HG03457 (cell line): ENCODE data around the gene MYOD1.

ENCODE experiments used
- ATAC-seq: cut with Tn5 transposase; IDR thresholded peaks from one replicate; pipeline ENCODE4 v1.9.1; 2021; ENCODE audit warnings: moderate number of reproducible peaks; ENCODE audit not compliant: unreplicated experiment

The MYOD1 gene

DNA sequence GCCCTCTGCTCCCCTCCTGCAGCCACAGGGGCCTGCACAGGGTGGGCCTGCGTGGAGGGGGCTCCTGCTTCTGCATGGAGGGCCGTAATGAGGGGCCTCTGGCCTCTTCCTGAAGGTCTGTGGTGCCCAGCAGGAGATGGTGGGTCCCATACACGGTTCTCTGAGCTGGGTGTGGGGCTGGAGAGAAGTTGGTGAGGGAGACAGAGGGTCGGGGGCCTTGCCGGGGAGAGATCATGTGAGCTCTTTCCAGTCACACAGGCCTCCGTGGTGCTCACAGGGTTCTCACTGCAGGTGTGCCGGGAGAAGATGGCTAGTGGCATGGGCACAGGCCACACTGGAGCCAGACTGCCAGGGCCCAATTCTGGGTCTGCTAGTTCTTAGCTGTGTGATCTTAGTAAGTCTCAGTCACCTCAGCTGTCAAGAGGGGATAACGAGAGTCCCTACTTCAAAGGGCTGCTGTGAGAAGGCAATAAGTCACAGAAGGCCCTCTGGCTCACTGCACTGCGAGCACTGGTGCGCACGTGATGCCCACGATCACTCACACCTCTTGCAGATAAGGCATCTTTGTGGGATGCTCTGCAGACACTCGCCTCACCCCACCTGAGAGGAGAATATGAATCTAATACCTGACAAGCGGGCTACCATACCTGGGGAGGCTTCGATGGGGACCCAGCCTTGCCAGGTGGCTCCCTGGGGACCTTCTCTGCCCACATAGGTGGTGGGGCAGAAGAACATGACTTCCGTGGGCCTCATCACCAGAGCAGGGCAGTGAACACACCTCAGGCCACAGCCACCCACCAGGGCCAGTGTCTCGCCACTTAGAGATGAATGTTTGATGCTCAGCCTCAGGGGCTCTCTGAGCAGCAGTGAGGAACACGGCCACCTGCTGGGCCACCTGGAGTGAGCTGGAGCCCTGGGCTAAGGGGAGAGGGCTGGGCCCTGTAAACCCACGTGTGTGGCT is 29.7 kb downstream of the MYOD1 start:
- no peak for ATAC-seq

DNA sequence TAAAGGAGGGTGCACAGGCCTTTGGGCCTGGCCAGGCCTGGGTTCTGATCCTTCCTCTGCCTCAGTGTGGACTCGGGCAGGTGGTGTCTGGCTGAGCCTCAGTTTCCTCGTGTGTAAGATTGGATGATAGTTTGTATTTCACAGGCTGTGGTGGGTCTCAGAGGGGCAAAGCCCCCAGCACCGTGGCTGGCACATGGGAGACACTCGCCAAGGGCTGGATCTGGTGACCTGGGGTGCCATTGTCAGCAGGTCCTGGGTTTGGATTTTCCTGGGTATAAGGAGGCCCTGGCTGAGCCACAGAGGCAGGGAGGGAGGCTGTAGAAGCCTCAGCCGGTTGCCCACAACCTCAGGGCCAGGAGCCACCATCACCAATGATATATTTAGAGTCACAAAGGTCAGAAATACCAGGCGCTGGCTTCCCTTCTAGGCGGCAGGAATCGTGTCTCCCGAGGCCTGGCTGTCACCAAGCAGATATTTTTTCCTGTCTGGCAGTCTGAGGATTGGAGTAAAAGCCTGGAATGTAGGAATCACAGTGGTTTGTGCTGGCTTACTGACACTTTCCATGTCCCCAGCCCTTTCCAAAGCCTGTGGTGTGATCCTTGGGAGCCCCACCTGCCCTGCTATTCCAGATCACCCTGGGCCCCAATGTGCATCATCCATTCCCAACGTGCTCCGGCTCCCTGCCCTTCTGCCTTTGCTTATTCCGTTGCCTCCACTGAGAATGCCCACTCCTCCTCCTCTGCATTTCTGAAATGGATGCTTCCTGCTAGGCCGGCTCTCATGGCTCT is 30.8 kb downstream of the MYOD1 start:
- ATAC-seq = no peak

GRCh38 chr11:17750801-17751165 is 31.4 kb downstream of the MYOD1 start:
- ATAC-seq = no peak

DNA sequence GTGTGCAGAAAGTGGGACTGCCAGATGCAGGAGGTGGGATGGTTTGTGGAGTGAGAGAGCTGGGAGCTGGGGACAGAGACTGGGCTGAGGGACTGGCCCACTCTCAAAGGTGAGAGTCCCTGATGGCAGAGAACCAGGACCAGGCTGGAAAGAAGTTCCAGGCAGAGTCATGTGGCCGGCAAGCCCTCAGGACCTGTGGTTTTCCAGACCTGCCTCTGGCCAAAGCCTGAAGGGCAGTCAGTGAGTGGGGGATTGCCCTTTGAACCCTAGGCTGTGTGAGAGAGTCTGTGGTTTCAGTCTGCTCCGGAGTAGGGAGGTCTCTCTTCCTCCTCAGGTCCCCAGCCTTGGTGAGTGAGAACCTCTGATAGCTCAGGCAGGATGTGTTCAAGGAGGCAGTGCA is 32.2 kb downstream of the MYOD1 start:
- no peak for ATAC-seq

GRCh38 chr11:17752144-17752543 is 32.8 kb downstream of the MYOD1 start:
- no peak for ATAC-seq

DNA sequence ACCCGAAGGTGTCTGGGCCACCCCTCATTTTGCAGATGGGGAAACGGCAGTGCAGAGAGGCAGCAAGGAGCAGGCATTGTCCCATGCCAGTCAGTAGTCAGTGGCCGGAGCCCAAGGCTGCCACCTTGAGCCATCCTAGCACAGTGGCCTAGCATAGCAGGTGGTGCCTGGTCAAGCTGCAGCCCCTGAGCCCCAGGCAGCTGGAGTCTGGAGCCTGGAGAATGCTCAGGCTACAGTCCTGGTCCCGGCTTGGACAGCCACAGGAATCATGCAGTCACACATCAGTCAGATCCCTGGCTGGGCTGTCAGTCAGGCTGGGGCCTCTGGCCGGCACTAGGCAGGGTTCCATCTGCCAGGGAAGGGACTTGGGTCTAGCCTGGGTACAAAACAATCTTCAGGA is 33.8 kb downstream of the MYOD1 start:
- no peak for ATAC-seq

- no peak for ATAC-seq
Measured at GRCh38 chr11:17753641-17754040, 34.3 kb downstream of the MYOD1 start.

DNA sequence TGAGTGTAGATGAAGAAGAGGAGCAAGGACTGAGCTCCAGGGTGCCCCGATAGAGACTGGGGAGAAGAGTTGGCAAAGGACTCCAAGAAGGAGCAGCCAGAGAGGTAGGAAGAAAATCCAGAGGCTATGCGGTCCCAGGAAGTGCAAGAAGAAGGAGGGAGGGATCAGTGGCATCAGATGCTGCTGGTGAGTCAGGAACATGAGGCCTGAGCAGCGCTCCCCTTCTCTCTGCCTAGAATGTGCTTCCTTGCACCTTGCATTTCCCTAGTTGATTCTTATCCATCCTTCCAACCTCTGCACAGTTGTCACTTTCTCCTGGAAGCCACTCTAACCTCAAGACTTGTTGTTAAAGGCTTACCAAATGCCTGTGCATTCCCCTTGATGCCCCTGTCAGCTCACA is 36.5 kb downstream of the MYOD1 start:
- ATAC-seq = no peak

DNA sequence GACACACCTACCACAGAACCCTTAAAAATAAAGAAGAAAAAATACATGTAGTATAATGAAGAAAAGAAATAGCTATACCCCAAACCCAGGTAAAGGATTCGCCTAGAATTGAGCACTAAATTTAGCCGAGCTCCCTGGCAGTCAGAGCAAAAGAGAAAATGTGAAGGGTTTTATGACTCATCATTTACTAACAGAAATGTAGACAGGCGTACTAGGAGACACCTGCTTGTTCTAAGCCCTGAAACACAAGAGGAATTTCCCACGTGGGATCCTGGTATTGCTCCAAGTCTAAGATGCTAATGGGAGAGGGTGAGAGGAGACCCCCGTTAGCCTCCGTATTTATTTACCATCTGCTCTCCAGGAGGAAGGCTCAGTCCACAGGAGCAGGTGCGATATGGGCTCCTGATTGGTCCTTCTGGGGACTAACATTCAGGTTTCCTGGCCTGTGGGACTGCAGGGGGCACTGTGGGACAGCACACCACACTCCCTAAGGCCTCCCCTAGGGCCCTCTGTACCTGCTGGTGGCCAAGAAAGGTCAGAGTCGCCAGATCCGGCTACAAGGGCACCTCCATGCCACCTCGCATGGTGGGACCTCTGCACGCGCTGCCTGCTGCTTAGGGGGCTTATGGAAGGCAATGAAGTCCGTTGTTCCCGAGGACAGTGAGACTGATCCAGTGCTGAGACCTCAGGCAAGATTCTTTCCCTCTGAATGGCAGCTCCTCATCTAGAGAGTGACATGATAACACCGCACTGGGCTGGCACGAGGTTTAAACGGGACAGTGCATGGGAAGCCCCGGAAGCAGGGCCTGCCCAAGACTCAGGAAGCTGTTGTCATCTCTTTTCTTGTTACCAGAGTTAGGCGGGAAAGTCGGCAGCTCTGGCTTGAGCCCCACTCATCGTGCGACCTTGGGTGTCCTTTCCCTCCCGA is 41.0 kb downstream of the MYOD1 start:
- ATAC-seq = peak; percentile 73

DNA sequence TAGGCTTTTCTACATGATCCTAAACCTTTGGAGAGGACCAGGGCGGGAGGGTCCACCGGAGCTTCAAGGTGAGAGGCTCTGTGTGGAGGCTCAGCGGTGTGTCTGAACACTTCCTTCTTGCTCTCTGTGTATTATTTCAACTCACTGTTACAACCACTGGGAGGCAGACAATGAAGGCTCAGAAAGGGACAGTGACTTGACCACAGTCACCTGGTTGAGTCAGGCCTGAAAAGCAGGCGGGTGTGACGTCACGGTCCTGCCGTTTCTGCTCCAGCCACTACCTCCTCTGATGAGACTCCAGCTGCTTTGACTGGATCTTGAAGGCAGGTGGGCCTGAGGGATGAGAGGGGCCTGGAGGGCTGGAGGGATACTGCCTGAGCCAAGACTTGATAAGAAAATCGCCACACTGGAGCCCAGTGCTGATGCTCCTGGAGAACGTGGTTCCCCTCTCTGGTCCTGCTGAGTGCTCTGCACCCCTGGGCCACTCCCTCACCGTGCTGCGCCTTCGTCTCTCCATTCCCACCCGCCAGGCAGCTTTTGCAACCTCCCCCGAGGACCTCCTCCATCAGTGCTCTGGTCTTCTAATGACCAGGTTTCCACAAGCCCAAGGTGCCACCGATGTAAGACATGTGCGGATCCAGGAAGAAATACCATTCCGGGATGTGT is 43.1 kb downstream of the MYOD1 start:
- no peak for ATAC-seq

GRCh38 chr11:17763244-17763643 is 43.9 kb downstream of the MYOD1 start:
- no peak for ATAC-seq

GRCh38 chr11:17763703-17764102 is 44.3 kb downstream of the MYOD1 start:
- ATAC-seq = no peak

DNA sequence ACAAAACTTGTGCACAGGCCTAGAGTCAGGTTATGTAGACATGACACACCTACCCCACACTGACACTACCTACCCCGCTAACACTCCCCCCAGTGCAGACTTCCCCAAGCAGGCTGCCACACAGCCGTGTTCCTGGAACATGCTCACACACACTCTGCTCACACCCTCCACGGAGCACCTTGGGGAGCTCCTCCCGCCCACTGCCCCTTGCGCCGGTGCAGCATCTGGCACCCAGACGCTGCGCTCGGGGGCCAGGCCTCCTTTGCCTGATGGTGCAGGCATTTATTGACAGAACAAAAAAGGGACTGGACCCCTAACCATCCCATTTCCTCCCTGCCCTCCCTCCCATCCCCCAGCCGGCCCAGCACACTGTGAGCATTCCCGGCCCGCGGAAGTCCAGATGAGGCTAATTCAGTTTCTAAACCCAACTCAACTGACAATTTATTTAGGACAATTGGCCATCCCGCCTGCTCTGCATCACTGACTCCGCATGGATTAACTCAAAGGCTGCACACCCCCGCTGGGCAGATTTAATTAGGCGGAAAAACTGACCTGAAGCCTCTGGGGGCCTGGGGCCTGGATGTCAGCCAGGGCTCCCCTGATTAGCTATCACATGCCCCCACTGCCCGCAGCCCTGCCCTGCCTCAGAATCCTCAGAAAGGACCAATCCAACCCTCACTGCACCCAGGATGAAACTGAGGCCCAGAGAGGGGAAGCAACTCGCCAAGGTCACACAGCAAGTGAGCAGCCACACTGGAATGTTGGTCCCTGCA is 45.3 kb downstream of the MYOD1 start:
- ATAC-seq = no peak

- no peak for ATAC-seq
Measured at GRCh38 chr11:17765356-17766072, 46.1 kb downstream of the MYOD1 start.

GRCh38 chr11:17766073-17766359 is 46.6 kb downstream of the MYOD1 start:
- ATAC-seq = no peak

- no peak for ATAC-seq
Measured at GRCh38 chr11:17766590-17766989, 47.2 kb downstream of the MYOD1 start.

- no peak for ATAC-seq
Measured at GRCh38 chr11:17767301-17767885, 48.0 kb downstream of the MYOD1 start.

DNA sequence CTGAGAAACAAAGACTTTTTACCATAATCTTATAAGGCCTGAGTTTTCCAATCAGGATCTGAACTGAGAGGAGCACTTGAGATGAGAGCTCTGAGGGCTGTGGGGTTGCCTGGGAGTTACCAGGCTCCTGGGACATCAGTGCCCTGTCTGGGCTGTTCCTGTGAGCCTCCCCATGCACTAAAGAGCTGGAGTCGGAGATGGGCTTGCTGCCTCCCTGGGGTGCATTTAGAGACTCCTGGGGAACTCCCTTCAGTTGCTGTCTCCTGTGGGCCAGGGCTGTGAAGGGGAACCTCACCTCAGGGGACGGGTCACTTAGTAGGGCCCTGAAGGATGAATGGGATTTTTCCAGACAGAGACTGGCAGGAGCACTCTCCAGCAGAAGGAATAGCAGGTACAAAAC is 48.5 kb downstream of the MYOD1 start:
- ATAC-seq = no peak

DNA sequence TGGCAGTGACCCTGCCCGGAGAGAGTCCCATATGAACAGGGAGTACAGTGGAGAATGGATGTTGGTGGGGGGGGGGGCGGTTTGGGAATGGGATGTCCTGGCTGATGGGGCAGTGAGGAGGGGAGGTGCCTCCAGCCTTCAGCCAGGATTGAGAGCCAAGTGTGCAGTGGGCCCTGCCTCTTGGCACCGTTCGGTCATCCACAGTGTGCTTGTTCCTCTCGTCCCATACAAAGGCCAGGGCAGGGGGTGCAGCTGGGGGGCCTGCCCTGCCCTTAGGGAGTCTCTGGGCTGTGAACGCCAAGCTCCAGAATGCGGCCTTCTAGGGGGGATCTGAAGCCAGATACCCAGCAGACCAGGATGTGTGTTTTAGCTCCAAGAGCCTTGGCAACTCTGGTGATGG is 49.2 kb downstream of the MYOD1 start:
- no peak for ATAC-seq
